OCI-LY7 (cell line): ENCODE results near the gene PLIN5. TPM values are rescaled to one million over a fixed set of nuclear protein-coding genes. Genes with fewer than 3 reads are reported as not detected.
"Not testable (repeated sequence)": the region's sequence is repeated elsewhere in the genome, so short reads cannot be mapped to it uniquely, and the experiment has no call there.

Source experiments
- BruUV-seq: library from RNA; stranded (reverse); fragments of 400-500 nt; replicated peaks from 2 replicates; lab custom pipeline; 2021; lab: Mats Ljungman, UMichigan
- CTCF ChIA-PET: fragments of 300-600 bp; sonication (Branson Sonifier 250); formaldehyde crosslinking; loops from one replicate; lab custom pipeline; 2022; ENCODE audit warnings: antibody characterized with exemption; ENCODE audit not compliant: unreplicated experiment; lab: Charles Lee
- POLR2A ChIA-PET: fragments of 300-600 bp; sonication (Branson Sonifier 250); formaldehyde crosslinking; loops from one replicate; lab custom pipeline; 2022; ENCODE audit warnings: antibody characterized with exemption; lab: Charles Lee
- DNase-seq: peaks from one replicate; pipeline ENCODE4 v3.0.0-alpha.2; 2015; ENCODE audit warnings: low spot score
- H2AFZ ChIP-seq: fragments of 200-600 bp; sonication (generic), shearing (Covaris generic); 2 replicates; pipeline ENCODE4 v1.6.1; 2014; ENCODE audit warnings: mild to moderate bottlenecking, antibody characterized with exemption, low read length, moderate library complexity
- H3K27ac ChIP-seq: fragments of 200-600 bp; sonication (generic); 2 replicates; pipeline ENCODE4 v1.5.1; 2014; ENCODE audit warnings: mixed run types, low read depth, mild to moderate bottlenecking, moderate library complexity, low read length, inconsistent platforms; ENCODE audit not compliant: poor library complexity, severe bottlenecking
- H3K36me3 ChIP-seq: fragments of 200-600 bp; sonication (generic); 2 replicates; pipeline ENCODE4 v1.6.1; 2014; ENCODE audit warnings: mild to moderate bottlenecking, antibody characterized with exemption, low read length, moderate library complexity, mixed read lengths; ENCODE audit not compliant: insufficient read depth
- H3K4me1 ChIP-seq: fragments of 200-600 bp; sonication (generic); 2 replicates; pipeline ENCODE4 v1.5.1; 2014; ENCODE audit warnings: mild to moderate bottlenecking, low read length; ENCODE audit not compliant: insufficient read depth, poor library complexity, severe bottlenecking
- H3K4me2 ChIP-seq: fragments of 200-600 bp; sonication (generic); 2 replicates; pipeline ENCODE4 v1.6.1; 2014; ENCODE audit warnings: mild to moderate bottlenecking, low read length
- H3K4me3 ChIP-seq: fragments of 200-600 bp; sonication (generic); 2 replicates; pipeline ENCODE4 v1.5.1; 2014; ENCODE audit warnings: mild to moderate bottlenecking, low read depth, low read length; ENCODE audit not compliant: poor library complexity, severe bottlenecking
- H3K79me2 ChIP-seq: fragments of 200-600 bp; sonication (generic); 2 replicates; pipeline ENCODE4 v1.6.1; 2016; ENCODE audit warnings: low read depth, mild to moderate bottlenecking, low read length, moderate library complexity, mixed read lengths; ENCODE audit not compliant: insufficient read depth
- H3K9me2 ChIP-seq: fragments of 200-600 bp; sonication (generic); 2 replicates; pipeline ENCODE4 v1.6.1; 2016; ENCODE audit warnings: mild to moderate bottlenecking, low read length, mixed read lengths; ENCODE audit not compliant: insufficient read depth
- H3K9me3 ChIP-seq: fragments of 200-600 bp; sonication (generic); 2 replicates; pipeline ENCODE4 v1.6.1; 2014; ENCODE audit warnings: mild to moderate bottlenecking, mixed run types, low read length, mixed read lengths
- H4K20me1 ChIP-seq: fragments of 200-600 bp; sonication (generic); 2 replicates; pipeline ENCODE4 v1.6.1; 2014; ENCODE audit warnings: mild to moderate bottlenecking, antibody characterized with exemption, low read length, moderate library complexity, mixed read lengths; ENCODE audit not compliant: insufficient read depth
- CTCF ChIP-seq: fragments of 200-600 bp; sonication (generic); conservative IDR thresholded peaks from 2 replicates; pipeline ENCODE4 v1.5.1; 2014; ENCODE audit warnings: mild to moderate bottlenecking, antibody characterized with exemption, low read length, moderate library complexity, mixed read lengths
- EZH2phosphoT487 ChIP-seq: fragments of 200-600 bp; sonication (generic); IDR thresholded peaks from 2 replicates; pipeline ENCODE4 v1.6.1; 2018; ENCODE audit warnings: low read depth, borderline replicate concordance, mild to moderate bottlenecking, mixed run types, antibody characterized with exemption, low read length, moderate library complexity, mixed read lengths
- intact Hi-C: fragments of 100-400 bp; cut with micrococcal nuclease; formaldehyde crosslinking; loops from one replicate; pipeline ENCODE4 v1.10.0; 2022; ENCODE audit not compliant: unreplicated experiment
- total RNA-seq, 2 experiments: library from RNA; depleted of rRNA in 1 of 2; stranded (reverse); fragments of >200 nt in 1 of 2; shearing (Covaris generic) in 1 of 2; gene quantifications; 2 replicates each; pipeline ENCODE4 v1.2.3, GENCODE V29; 2014 to 2022

Gene PLIN5
- total RNA-seq, 2 experiments from 2014 or later, result 0.85 to 1.9 TPM

- H3K9me2 ChIP-seq, result no peaks in the 10 kb centered on the region
- H3K9me3 ChIP-seq, result no peaks in the 10 kb centered on the region
- H3K4me2 ChIP-seq, result no peak overlapping the region
- H3K4me1 ChIP-seq, result no peaks in the 10 kb centered on the region
- no peak overlapping the region for H3K4me3 ChIP-seq
- no peaks in the 10 kb centered on the region for H3K36me3 ChIP-seq
- no TSS peak for BruUV-seq
- no peak overlapping the region for H2AFZ ChIP-seq
- no peaks in the 10 kb centered on the region for H3K79me2 ChIP-seq
- intact Hi-C loops, result no loop called here
- TF ChIP-seq EZH2phosphoT487 (no peak), CTCF (no peak)
- no peak for DNase-seq
- H3K27ac ChIP-seq, result no peak overlapping the region
- POLR2A ChIA-PET, result interaction anchor here (1.3 kb wide), 1 partner anchor 12 kb away, joined by 3 read pairs; the partner anchor contains the start of gene LRG1
- no peaks in the 10 kb centered on the region for H4K20me1 ChIP-seq
- CTCF ChIA-PET, result no interaction called here
Measured at GRCh38 chr19:4528843-4529242, 6.2 kb downstream of the PLIN5 start.

- H3K4me2 ChIP-seq, CTCF ChIA-PET, BruUV-seq, H3K36me3 ChIP-seq, DNase-seq, POLR2A ChIA-PET, H3K79me2 ChIP-seq, H2AFZ ChIP-seq, H3K9me2 ChIP-seq, H3K4me1 ChIP-seq, H3K27ac ChIP-seq, H4K20me1 ChIP-seq, H3K9me3 ChIP-seq, intact Hi-C loops, H3K4me3 ChIP-seq: not testable (repeated sequence)
Measured at GRCh38 chr19:4527377-4527776, 7.6 kb downstream of the PLIN5 start.

GRCh38 chr19:4525563-4526002, 9.4 kb downstream of the PLIN5 start:
- no peak for TF ChIP-seq CTCF
- Histone ChIP-seq H3K4me2 (no peak overlapping the region), H3K27ac (no peak overlapping the region), H3K9me3 (no peaks in the 10 kb centered on the region), H4K20me1 (no peaks in the 10 kb centered on the region), H2AFZ (no peak overlapping the region), H3K79me2 (no peaks in the 10 kb centered on the region), H3K4me3 (no peak overlapping the region), H3K4me1 (no peaks in the 10 kb centered on the region), H3K36me3 (no peaks in the 10 kb centered on the region), H3K9me2 (no peaks in the 10 kb centered on the region)
- DNase-seq, result no peak
- CTCF ChIA-PET, result interaction anchor here (0.5 kb wide), 1 partner anchor 1250 kb away, joined by 3 read pairs; no protein-coding TSS in a partner anchor
- intact Hi-C loops, result no loop called here
- POLR2A ChIA-PET, result no interaction called here
- no TSS peak for BruUV-seq
